Ishikawa (cell line): ENCODE measurements around the gene CYP27C1.

Source experiments
- CEBPB ChIP-seq: IDR thresholded peaks from 2 replicates; pipeline ENCODE4 v1.6.1; 2012
- CREB1 ChIP-seq: IDR thresholded peaks from 2 replicates; pipeline ENCODE4 v1.6.1; 2012; ENCODE audit warnings: low read depth
- EGR1 ChIP-seq: IDR thresholded peaks from 2 replicates; pipeline ENCODE4 v1.6.1; 2012
- EP300 ChIP-seq: IDR thresholded peaks from 2 replicates; pipeline ENCODE4 v1.6.1; 2012; ENCODE audit warnings: borderline replicate concordance
- FOXM1 ChIP-seq: IDR thresholded peaks from 2 replicates; pipeline ENCODE4 v1.6.1; 2012; ENCODE audit warnings: low read depth, borderline replicate concordance
- NFIC ChIP-seq: IDR thresholded peaks from 2 replicates; pipeline ENCODE4 v1.6.1; 2012
- RAD21 ChIP-seq: IDR thresholded peaks from 2 replicates; pipeline ENCODE4 v1.6.1; 2012; ENCODE audit warnings: low read depth
- TAF1 ChIP-seq: IDR thresholded peaks from 2 replicates; pipeline ENCODE4 v1.6.1; 2012; ENCODE audit warnings: low read depth, mild to moderate bottlenecking
- TCF12 ChIP-seq: IDR thresholded peaks from 2 replicates; pipeline ENCODE4 v1.6.1; 2012; ENCODE audit warnings: low read depth
- TEAD4 ChIP-seq: IDR thresholded peaks from 2 replicates; pipeline ENCODE4 v1.6.1; 2012
- YY1 ChIP-seq: IDR thresholded peaks from 2 replicates; pipeline ENCODE4 v1.6.1; 2012; ENCODE audit warnings: low read depth
- ZBTB7A ChIP-seq: IDR thresholded peaks from 2 replicates; pipeline ENCODE4 v1.6.1; 2012; ENCODE audit warnings: low read depth
- TF ChIP-seq, protein P1 (sequence below): IDR thresholded peaks from 2 replicates; pipeline ENCODE4 v1.6.1; 2012
- TF ChIP-seq, protein P2 (sequence below): IDR thresholded peaks from 2 replicates; pipeline ENCODE4 v1.6.1; 2012
- TF ChIP-seq, protein P3 (sequence below): IDR thresholded peaks from 2 replicates; pipeline ENCODE4 v1.6.1; 2012; ENCODE audit warnings: low read depth, mild to moderate bottlenecking

Gene CYP27C1

DNA sequence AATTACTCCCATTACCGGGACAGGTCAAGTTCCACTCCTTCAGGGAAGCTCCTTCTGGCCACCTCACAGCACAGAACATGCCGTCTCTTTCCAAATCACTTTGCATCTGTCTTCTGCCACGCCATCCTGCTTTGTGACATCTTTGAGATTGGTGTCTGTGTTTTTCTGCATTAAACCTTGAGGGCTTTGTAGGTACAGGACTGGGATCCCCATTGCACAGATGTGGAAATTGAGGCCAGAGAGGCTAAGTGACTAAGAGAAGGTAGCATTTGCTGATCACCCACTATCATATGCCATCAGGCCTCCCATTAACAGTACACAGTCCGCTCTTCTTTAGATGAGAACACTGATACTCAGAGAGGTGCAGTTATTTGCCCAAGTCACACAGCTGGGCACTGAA is 9.5 kb upstream of the CYP27C1 start:
- no peak for TF ChIP-seq EP300
- TF ChIP-seq CEBPB = no peak
- no peak for TF ChIP-seq TAF1
- TF ChIP-seq YY1 = no peak
- no peak for TF ChIP-seq NFIC
- TF ChIP-seq, protein P1, sequence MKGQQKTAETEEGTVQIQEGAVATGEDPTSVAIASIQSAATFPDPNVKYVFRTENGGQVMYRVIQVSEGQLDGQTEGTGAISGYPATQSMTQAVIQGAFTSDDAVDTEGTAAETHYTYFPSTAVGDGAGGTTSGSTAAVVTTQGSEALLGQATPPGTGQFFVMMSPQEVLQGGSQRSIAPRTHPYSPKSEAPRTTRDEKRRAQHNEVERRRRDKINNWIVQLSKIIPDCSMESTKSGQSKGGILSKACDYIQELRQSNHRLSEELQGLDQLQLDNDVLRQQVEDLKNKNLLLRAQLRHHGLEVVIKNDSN = no peak
- no peak for TF ChIP-seq CREB1
- TF ChIP-seq FOXM1 = no peak

DNA sequence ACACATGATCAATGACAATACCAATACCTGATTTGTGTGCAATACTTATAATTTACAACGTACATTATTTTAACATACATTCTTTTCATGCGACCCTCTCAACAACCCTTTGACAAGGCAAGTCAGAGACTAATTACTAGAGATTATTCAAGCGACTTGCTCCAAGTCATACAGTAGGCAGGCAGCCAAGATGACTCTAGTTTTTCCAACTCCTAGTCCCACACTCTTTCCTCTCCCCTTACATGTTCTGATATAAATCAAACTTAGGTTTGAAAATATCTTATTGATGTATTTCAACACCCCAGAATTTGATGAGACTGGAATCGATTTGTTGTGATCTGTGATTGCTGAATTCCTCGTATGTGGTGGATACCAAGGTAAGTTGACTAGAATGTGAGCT is 8.0 kb upstream of the CYP27C1 start:
- TF ChIP-seq TEAD4 (no peak), TAF1 (no peak), EGR1 (no peak), ZBTB7A (no peak), NFIC (no peak), FOXM1 (no peak)
- TF ChIP-seq, protein P2, sequence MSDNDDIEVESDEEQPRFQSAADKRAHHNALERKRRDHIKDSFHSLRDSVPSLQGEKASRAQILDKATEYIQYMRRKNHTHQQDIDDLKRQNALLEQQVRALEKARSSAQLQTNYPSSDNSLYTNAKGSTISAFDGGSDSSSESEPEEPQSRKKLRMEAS = no peak

DNA sequence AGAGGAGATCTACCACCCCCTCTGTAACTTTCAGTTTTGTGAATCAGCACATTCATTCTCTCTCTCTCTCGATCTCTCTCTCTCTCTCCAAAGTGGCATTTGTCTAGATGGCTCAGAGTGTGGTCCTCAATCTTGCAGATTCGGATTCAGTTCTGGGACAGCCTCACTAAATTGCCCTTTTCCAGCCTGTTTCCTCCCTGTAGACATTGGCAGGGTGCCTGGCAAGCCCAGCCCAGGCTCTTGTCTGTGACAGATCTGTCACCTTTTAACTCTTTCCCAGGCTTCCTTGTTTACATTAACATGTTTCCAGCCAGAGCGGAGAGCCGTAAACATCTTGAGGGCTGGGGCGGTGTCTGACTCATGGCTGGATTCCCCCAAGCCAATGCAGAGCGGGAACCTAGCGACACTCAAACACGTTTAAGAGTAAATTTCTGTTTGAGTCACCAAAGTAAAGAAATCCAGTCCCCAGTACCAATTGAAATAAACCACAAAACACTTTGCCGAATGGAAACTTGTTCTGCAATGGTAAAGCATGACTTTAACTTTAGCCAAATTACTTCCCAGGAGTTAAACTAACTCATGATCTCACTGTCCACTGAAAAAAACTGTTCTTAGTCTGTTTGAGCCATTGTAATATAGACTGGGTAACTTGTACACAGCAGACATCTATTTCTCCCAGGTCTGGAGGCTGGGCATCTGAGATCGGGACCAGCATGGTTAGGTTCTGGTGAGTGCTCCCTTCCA is 6.6 kb upstream of the CYP27C1 start:
- TF ChIP-seq CREB1 (no peak), NFIC (peak; percentile 17; the same call in 1 of the 2 replicates)

DNA sequence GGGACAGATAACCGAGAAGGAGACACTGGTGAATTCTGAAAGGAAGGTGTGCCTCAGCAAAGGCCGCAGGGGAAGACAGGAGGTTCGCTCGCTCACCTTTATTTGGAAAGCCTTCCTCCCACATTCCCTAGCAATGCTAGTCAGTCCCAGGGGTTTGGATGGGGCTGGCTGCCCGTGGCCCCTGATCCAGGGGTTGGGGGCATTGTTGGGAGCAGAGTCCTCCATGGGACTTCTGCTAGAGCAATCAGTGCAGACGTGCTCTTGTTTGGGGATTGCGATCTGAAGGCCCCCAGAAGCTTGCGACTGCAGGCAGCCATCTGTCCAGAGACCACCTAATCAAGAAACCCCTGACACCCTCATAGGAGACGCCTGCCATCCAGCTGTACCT is 6.0 kb upstream of the CYP27C1 start:
- TF ChIP-seq YY1 = no peak
- TF ChIP-seq, protein P2 = no peak
- TF ChIP-seq, protein P3, sequence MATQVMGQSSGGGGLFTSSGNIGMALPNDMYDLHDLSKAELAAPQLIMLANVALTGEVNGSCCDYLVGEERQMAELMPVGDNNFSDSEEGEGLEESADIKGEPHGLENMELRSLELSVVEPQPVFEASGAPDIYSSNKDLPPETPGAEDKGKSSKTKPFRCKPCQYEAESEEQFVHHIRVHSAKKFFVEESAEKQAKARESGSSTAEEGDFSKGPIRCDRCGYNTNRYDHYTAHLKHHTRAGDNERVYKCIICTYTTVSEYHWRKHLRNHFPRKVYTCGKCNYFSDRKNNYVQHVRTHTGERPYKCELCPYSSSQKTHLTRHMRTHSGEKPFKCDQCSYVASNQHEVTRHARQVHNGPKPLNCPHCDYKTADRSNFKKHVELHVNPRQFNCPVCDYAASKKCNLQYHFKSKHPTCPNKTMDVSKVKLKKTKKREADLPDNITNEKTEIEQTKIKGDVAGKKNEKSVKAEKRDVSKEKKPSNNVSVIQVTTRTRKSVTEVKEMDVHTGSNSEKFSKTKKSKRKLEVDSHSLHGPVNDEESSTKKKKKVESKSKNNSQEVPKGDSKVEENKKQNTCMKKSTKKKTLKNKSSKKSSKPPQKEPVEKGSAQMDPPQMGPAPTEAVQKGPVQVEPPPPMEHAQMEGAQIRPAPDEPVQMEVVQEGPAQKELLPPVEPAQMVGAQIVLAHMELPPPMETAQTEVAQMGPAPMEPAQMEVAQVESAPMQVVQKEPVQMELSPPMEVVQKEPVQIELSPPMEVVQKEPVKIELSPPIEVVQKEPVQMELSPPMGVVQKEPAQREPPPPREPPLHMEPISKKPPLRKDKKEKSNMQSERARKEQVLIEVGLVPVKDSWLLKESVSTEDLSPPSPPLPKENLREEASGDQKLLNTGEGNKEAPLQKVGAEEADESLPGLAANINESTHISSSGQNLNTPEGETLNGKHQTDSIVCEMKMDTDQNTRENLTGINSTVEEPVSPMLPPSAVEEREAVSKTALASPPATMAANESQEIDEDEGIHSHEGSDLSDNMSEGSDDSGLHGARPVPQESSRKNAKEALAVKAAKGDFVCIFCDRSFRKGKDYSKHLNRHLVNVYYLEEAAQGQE = no peak
- no peak for TF ChIP-seq CREB1
- TF ChIP-seq, protein P1 = no peak
- TF ChIP-seq ZBTB7A = no peak
- TF ChIP-seq EP300 = no peak
- no peak for TF ChIP-seq NFIC
- TF ChIP-seq TEAD4 = no peak
- TF ChIP-seq FOXM1 = no peak
- no peak for TF ChIP-seq TCF12
- no peak for TF ChIP-seq EGR1
- no peak for TF ChIP-seq RAD21
- TF ChIP-seq CEBPB = no peak
- TF ChIP-seq TAF1 = no peak

DNA sequence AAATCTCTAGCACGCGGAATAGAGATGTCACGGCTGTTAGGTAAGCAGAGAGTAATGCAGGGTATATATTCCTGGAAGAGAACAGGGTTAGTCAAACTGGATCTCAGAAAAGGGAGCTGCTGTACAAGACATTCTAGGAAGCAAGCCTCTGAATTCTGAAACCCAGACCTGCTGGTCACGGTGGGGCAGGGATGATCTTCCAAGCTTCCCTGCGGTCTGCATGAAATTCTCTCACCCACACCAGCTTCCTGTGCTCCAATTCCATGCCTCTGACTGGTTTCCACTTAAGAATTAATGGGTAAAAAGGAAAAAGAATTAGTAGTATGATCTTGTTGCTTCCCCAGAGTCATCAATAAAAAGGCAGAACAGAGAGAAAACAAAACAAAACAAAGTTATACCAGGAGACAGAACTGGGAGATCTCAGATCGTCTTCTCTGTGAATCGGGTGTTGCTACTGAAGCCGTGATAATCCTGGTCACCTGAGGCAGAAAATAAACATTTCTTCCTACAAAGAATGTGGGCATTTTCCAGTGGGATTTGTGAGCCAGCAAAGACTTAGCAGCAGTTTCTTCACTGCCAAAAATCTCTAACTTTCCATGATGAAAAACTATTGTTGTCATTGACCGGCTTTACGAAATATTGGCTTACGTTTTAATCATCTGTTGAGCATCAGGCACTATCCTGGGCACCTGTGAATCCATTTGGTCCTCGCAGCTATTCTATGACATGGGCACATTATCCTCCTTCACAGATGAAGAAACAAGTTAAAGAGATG is 5.3 kb upstream of the CYP27C1 start:
- TF ChIP-seq, protein P3 = no peak
- TF ChIP-seq NFIC (no peak), TEAD4 (no peak), FOXM1 (no peak), TAF1 (no peak)

DNA sequence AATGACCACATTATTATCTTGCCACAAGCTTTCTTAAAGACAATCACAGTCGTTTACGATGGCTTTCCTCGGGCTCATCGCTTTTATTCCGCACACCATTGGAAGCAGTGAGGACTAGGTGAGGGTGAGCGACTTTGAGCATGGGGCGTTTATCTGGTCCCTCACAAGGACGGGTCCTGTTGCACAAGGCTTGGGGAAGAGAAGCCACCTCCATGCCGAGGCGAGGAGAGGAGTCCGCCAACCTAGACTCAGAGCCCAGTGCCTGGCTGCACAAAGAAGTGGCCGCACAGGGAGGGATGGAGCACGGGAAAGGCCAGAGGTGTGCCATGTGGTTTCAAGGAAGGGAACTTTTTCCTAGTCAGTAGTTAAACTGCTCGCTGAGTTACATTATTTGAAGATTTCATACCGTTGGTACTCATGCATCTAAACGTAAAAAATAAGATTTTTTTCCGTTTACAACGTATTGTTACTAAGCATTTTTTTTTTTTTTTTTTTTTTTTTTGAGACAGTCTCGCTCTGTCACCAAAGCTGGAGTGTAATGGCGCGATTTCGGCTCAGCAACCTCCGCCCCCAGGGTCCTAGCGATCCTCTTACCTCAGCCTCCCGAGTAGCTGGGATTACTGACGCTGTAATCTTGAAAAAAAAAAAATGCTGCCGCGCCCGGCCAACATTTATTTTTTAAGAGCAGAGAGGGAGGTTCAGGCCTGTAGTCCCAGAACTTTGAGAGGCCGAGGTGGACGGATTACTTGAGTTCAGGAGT is 849 bp upstream of the CYP27C1 start:
- TF ChIP-seq YY1 = no peak
- TF ChIP-seq, protein P1 = no peak
- TF ChIP-seq, protein P2 = no peak
- TF ChIP-seq TAF1 = no peak
- no peak for TF ChIP-seq CEBPB
- no peak for TF ChIP-seq ZBTB7A
- no peak for TF ChIP-seq NFIC
- TF ChIP-seq, protein P3 = no peak
- no peak for TF ChIP-seq FOXM1
